ENCODE results near the gene B9D1. TPM values are rescaled to one million over a fixed set of nuclear protein-coding genes. Genes with fewer than 3 reads are reported as not detected.
A peak's percentile ranks its signal among the peaks of the same experiment; 100 is the strongest.

The B9D1 gene
- total and polyA plus RNA-seq, 8 donors, result 10.9 to 22.8 (median 16.8) TPM; not detected in 2

DNA sequence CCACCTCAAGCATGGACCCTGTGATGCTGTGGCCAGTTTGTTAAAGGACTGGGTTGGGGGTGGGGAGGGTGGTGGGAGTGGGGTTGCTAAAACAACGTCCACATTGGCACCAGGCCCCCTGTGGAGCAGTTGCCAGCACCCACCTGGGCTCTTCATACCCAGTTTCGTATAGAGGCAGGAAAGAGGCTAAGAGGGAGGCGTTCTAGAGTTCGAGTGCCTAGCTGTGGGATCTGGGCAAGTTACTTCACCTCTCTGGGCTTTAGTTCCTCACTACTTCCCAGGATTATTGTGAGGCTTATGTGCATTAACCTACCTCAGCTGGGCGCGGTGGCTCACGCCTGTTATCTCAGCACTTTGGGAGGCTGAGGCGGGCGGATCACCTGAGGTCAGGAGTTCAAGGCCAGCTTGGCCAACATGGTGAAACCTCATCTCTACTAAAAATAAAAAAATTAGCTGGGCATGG, 23.0 kb upstream of the B9D1 start:
- Histone ChIP-seq H3K4me3 (peak overlapping the region; percentile 0 to 26 (median 14)), H3K27me3 (no peaks in the 10 kb centered on the region), H3K36me3 (peaks cover 38 to 51% (median 43%) of the 10 kb centered on the region in 4 donors), H3K27ac (peak overlapping the region; percentile 40 to 94 (median 89)), H3K9me3 (no peaks in the 10 kb centered on the region), H3K4me1 (peaks cover 65 to 96% (median 81%) of the 10 kb centered on the region in 4 donors)
- no peak for DNase-seq
- no peak for TF ChIP-seq POLR2A (IDR thresholded peaks at IDR 0.05)
- TF ChIP-seq POLR2AphosphoS5 (IDR thresholded peaks at IDR 0.05), result no peak
- WGBS, 5 donors, result 68 to 85% (median 75%) methylated on average over 9 of the region's 9 CpGs
- intact Hi-C loops (cut with DNase I; ENCODE audit: low total_unique reads), result no loop called here

DNA sequence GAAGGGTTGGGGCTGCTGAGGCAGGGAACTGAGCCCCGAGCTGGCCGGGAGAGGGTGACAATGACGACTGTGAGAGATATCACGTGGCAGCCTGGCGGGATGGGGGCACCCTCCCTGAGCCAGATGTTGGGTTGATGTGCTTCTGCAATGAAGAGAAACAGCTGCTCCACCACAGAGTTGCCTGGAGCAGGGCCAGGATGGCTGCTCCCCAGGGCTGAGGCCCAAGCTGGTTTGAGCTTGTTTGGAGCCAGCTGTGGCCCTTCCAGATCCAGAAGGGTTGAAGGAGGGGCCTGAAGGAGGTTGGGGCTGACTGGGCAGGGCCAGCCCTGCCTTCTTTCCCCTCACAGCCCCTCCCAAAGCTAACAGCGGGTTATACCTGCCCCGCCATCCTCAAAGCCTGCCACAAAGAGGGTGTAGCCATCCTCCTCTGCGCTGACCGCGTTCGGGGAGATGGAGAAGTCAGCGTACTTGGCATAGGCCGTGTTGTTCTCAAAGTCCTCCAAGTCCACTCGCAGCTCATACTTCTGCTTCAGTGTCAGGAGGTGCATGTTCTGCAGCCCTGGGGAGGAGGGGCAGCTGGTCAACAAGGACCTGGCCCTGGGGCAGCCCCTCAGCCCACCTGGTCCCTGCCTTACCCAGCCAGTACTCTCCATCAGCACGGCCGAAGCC, 22.3 kb upstream of the B9D1 start:
- H3K27me3 ChIP-seq, result no peaks in the 10 kb centered on the region
- DNase-seq, result peak; percentile 76 to 94
- 29 to 35% (median 30%) methylated on average over 11 to 16 of the region's 16 CpGs for WGBS, 5 donors
- intact Hi-C loops (cut with DNase I; ENCODE audit: low total_unique reads), result no loop called here
- peak; percentile 37 for TF ChIP-seq EP300 (IDR thresholded peaks at IDR 0.05)
- TF ChIP-seq, protein P1, sequence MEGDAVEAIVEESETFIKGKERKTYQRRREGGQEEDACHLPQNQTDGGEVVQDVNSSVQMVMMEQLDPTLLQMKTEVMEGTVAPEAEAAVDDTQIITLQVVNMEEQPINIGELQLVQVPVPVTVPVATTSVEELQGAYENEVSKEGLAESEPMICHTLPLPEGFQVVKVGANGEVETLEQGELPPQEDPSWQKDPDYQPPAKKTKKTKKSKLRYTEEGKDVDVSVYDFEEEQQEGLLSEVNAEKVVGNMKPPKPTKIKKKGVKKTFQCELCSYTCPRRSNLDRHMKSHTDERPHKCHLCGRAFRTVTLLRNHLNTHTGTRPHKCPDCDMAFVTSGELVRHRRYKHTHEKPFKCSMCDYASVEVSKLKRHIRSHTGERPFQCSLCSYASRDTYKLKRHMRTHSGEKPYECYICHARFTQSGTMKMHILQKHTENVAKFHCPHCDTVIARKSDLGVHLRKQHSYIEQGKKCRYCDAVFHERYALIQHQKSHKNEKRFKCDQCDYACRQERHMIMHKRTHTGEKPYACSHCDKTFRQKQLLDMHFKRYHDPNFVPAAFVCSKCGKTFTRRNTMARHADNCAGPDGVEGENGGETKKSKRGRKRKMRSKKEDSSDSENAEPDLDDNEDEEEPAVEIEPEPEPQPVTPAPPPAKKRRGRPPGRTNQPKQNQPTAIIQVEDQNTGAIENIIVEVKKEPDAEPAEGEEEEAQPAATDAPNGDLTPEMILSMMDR (IDR thresholded peaks at IDR 0.05), result no peak
- TF ChIP-seq POLR2AphosphoS5 (IDR thresholded peaks at IDR 0.05), result peak in 2 of 3 donors; percentile 73 to 85
- no peaks in the 10 kb centered on the region for H3K9me3 ChIP-seq
- peaks cover 42 to 58% (median 50%) of the 10 kb centered on the region in 4 donors for H3K36me3 ChIP-seq
- peak overlapping the region; percentile 0 to 15 (median 13) for H3K4me3 ChIP-seq
- peaks cover 65 to 97% (median 86%) of the 10 kb centered on the region in 4 donors for H3K4me1 ChIP-seq
- peak overlapping the region; percentile 40 to 94 (median 89) for H3K27ac ChIP-seq

DNA sequence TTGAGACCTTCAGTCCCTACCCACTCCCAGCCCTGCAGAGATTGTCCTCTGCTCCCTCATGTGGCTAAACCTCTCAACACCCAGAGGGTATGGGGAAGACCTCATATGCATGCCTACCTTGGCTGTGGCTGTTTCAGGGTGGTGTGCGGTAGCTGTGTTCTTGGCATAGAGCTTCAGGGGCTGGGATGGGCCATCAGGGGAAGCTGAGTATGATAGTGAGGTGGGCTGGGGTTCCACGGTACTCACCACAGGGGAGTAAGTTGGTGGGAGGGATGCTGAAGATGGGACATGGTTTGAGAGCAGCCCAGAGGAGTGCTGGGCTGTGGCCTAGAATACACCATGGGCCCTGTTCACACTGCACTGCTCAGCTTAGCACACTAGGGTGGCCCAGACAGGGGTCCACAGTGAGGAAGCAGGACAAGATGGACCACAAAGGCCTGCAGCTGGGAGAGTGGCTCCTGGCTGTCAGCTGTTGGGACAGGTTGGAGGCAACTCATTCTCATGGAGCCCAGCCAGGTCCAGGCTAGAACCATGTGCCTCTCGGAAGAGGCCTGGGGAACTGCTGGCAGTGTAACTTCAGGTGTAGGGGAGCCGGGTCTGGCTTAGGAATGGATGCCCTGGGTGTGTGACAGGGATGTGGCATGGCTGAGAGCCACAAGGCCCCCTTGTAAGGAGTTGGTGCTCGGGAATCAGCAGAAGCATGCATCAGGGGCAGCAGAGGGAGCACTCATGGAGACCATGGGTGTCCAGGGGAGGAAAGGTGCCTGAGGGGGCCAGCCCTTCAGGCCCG, 21.4 kb upstream of the B9D1 start:
- H3K4me3 ChIP-seq, result no peak overlapping the region
- H3K27me3 ChIP-seq, result no peaks in the 10 kb centered on the region
- peak in 1 of 2 donors; percentile 17 for DNase-seq
- 59 to 75% (median 73%) methylated on average over 6 of the region's 6 CpGs for WGBS, 5 donors
- intact Hi-C loops (cut with DNase I; ENCODE audit: low total_unique reads), result no loop called here
- H3K36me3 ChIP-seq, result peaks cover 46 to 62% (median 55%) of the 10 kb centered on the region in 4 donors
- H3K4me1 ChIP-seq, result peaks cover 74 to 97% (median 91%) of the 10 kb centered on the region in 4 donors
- H3K9me3 ChIP-seq, result no peaks in the 10 kb centered on the region
- TF ChIP-seq POLR2A (IDR thresholded peaks at IDR 0.05) (no peak), POLR2AphosphoS5 (IDR thresholded peaks at IDR 0.05) (no peak), EP300 (IDR thresholded peaks at IDR 0.05) (no peak)
- TF ChIP-seq, protein P1 (IDR thresholded peaks at IDR 0.05), result no peak
- peak overlapping the region; percentile 40 to 94 (median 89) for H3K27ac ChIP-seq

DNA sequence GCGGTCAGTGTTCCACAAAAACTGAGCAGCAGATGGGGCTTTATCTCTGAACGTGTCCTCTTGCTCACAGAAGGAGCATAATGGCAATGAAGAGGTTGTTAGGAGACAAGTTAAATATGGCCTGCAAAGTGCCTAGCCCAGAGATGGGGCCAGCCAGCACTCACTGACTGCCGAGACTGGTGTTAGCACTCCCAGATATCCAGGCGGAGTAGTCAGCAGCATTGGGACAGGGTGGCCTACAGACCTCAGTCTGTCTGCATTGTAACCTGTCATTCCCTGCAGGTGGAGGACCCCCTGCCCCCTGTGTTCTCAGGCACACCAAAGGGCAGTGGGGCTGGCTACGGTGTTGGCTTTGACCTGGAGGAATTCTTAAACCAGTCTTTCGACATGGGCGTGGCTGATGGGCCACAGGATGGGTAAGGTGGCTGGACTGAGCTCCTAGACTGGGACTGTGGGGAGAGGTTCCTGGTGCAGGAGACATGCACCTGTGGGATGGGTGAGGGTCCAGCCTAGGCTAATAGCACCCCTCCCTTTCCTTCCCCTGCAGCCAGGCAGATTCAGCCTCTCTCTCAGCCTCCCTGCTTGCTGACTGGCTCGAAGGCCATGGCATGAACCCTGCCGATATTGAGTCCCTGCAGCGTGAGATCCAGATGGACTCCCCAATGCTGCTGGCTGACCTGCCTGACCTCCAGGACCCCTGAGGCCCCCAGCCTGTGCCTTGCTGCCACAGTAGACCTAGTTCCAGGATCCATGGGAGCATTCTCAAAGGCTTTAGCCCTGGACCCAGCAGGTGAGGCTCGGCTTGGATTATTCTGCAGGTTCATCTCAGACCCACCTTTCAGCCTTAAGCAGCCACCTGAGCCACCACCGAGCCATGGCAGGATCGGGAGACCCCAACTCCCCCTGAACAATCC, 20.3 kb upstream of the B9D1 start:
- WGBS, 5 donors, result 80 to 95% (median 87%) methylated on average over 7 to 13 of the region's 13 CpGs
- DNase-seq, result no peak
- peak overlapping the region in 3 of 5 donors; percentile 53 to 94 (median 89) for H3K27ac ChIP-seq
- no peak for TF ChIP-seq EP300 (IDR thresholded peaks at IDR 0.05)
- no peak for TF ChIP-seq POLR2AphosphoS5 (IDR thresholded peaks at IDR 0.05)
- no peak for TF ChIP-seq POLR2A (IDR thresholded peaks at IDR 0.05)
- TF ChIP-seq, protein P1 (IDR thresholded peaks at IDR 0.05), result no peak
- peaks cover 64 to 90% (median 84%) of the 10 kb centered on the region in 4 donors for H3K4me1 ChIP-seq
- no peak overlapping the region for H3K4me3 ChIP-seq
- H3K27me3 ChIP-seq, result no peaks in the 10 kb centered on the region
- intact Hi-C loops (cut with DNase I; ENCODE audit: low total_unique reads), result no loop called here
- peaks cover 46 to 62% (median 55%) of the 10 kb centered on the region in 4 donors for H3K36me3 ChIP-seq
- no peaks in the 10 kb centered on the region for H3K9me3 ChIP-seq

Measured in stomach (tissue), 9 donors.